Stomach (tissue), 9 donors: ENCODE results near the gene ZNRF3. TPM values are rescaled to one million over a fixed set of nuclear protein-coding genes. Genes with fewer than 3 reads are reported as not detected.

Experiments
- DNase-seq, 2 donors: peaks; one replicate each; pipeline versions ENCODE4 v3.0.0 to v3.0.0-alpha.2; 2013 to 2019
- H3K27ac ChIP-seq, 5 donors: fragments of 200-600 bp in 4 of 5; sonication (generic) in 4 of 5; one replicate each; pipeline ENCODE4 v1.5.1; 2013 to 2019; ENCODE audit warnings: mild to moderate bottlenecking in 1 of 5, moderate library complexity in 1 of 5
- H3K27me3 ChIP-seq, 3 donors: fragments of 200-600 bp; sonication (generic); one replicate each; pipeline ENCODE4 v1.5.1; 2017 to 2019; ENCODE audit warnings: mixed run types in 1 of 3
- H3K36me3 ChIP-seq, 4 donors: fragments of 200-600 bp; sonication (generic); 1 replicate in 3 of 4; 2 replicates in 1 of 4; pipeline ENCODE4 v1.5.1; 2016 to 2019
- H3K4me1 ChIP-seq, 4 donors: fragments of 200-600 bp; sonication (generic); one replicate each; pipeline ENCODE4 v1.5.1; 2016 to 2019
- H3K4me3 ChIP-seq, 4 donors: fragments of 200-600 bp; sonication (generic) in 3 of 4; one replicate each; pipeline ENCODE4 v1.5.1; 2016 to 2019; ENCODE audit warnings: mild to moderate bottlenecking in 1 of 4
- H3K9me3 ChIP-seq, 4 donors: fragments of 200-600 bp; sonication (generic); one replicate each; pipeline ENCODE4 v1.5.1; 2016 to 2019
- CTCF ChIP-seq, 7 experiments: fragments of 450-650 bp in 4 of 7; fragments of 200-600 bp in 3 of 7; sonication (generic) in 3 of 7; IDR thresholded peaks; one replicate each; pipeline ENCODE4 v1.5.1; 2016 to 2019; ENCODE audit warnings: antibody characterized with exemption in 7 of 7, control low read depth in 2 of 7, mild to moderate bottlenecking in 1 of 7
- EP300 ChIP-seq: sonication (generic); formaldehyde crosslinking; IDR thresholded peaks from one replicate; pipeline ENCODE4 v1.6.1; 2017; ENCODE audit warnings: antibody characterized with exemption
- POLR2A ChIP-seq, 4 donors: fragments of 450-650 bp; IDR thresholded peaks; one replicate each; pipeline ENCODE4 v1.6.1; 2016; ENCODE audit warnings: antibody characterized with exemption in 4 of 4, control low read depth in 2 of 4, mild to moderate bottlenecking in 1 of 4, moderate library complexity in 1 of 4
- POLR2AphosphoS5 ChIP-seq, 3 donors: sonication (generic); formaldehyde crosslinking; IDR thresholded peaks; one replicate each; pipeline ENCODE4 v1.6.1; 2016; ENCODE audit warnings: antibody characterized with exemption in 3 of 3
- WGBS, 5 donors: extraction: QIAGEN DNeasy Blood & Tissue Kit in 3 of 5; methylation state at CpG; one replicate each; pipeline versions ENCODE4 v1.1.5 to v1.1.7; 2013 to 2018; 5-methylcytosine and 5-hydroxymethylcytosine counted together
- intact Hi-C: fragments of 100-400 bp; cut with DNase I; formaldehyde crosslinking; loops from one replicate; pipeline ENCODE4 v1.15.1; 2023; ENCODE audit warnings: low total_unique reads
- polyA plus RNA-seq, 3 donors: library from polyadenylated mRNA; stranded (reverse); fragments of 200-250 nt; gene quantifications; one replicate each; pipeline ENCODE4 v1.2.3, GENCODE V29; 2013
- total RNA-seq, 5 donors: library from RNA; depleted of rRNA; stranded (reverse); fragments of >200 nt; gene quantifications; one replicate each; pipeline versions ENCODE4 v1.1.0 to v1.2.3, GENCODE V29; 2014 to 2016
- donor health status: healthy with polysubstance abuse.
- donor health status: Bipolar disorder and iron deficiency.
- donor health status: healthy.

The ZNRF3 gene
- total and polyA plus RNA-seq, 8 donors: 1.4 to 52.7 (median 3.6) TPM

- H3K9me3 ChIP-seq: no peaks in the 10 kb centered on the region
- peak overlapping the region in 3 of 5 donors; percentile 91 to 95 (median 91) for H3K27ac ChIP-seq
- WGBS, 5 donors: 70 to 82% (median 74%) methylated on average over 4 of the region's 4 CpGs
- TF ChIP-seq POLR2AphosphoS5 (IDR thresholded peaks at IDR 0.05) (no peak), CTCF (IDR thresholded peaks at IDR 0.05) (no peak), EP300 (no peak)
- intact Hi-C loops: no loop called here
- no peak for DNase-seq
- no peaks in the 10 kb centered on the region for H3K36me3 ChIP-seq
- H3K4me3 ChIP-seq: no peak overlapping the region
- H3K27me3 ChIP-seq: peaks cover 0 to 20% (median 0%) of the 10 kb centered on the region in 3 donors
- peaks cover 42 to 64% (median 51%) of the 10 kb centered on the region in 4 donors for H3K4me1 ChIP-seq
Measured at GRCh38 chr22:29028468-29028867, 145.1 kb downstream of the ZNRF3 start.

- H3K4me1 ChIP-seq: peaks cover 37 to 55% (median 49%) of the 10 kb centered on the region in 4 donors
- no peak for DNase-seq
- no peaks in the 10 kb centered on the region for H3K36me3 ChIP-seq
- no peaks in the 10 kb centered on the region for H3K9me3 ChIP-seq
- 62 to 76% (median 69%) methylated on average over 9 of the region's 9 CpGs for WGBS, 5 donors
- no peak overlapping the region for H3K4me3 ChIP-seq
- intact Hi-C loops: no loop called here
- peak overlapping the region; percentile 73 to 95 (median 91) for H3K27ac ChIP-seq
- peaks cover 0 to 20% (median 0%) of the 10 kb centered on the region in 3 donors for H3K27me3 ChIP-seq
- TF ChIP-seq EP300 (no peak), POLR2AphosphoS5 (IDR thresholded peaks at IDR 0.05) (no peak), CTCF (IDR thresholded peaks at IDR 0.05) (no peak), POLR2A (IDR thresholded peaks at IDR 0.05) (no peak)
Measured at GRCh38 chr22:29029202-29030000, 146.0 kb downstream of the ZNRF3 start.

GRCh38 chr22:29030016-29030617, 146.7 kb downstream of the ZNRF3 start:
- H3K36me3 ChIP-seq: no peaks in the 10 kb centered on the region
- DNase-seq: peak; percentile 39 to 42
- intact Hi-C loops: loop anchor here (10.0 kb wide), 2 partner anchors 55 to 145 kb away; partner anchors contain the start of gene ZNRF3
- peak overlapping the region; percentile 73 to 95 (median 91) for H3K27ac ChIP-seq
- peak overlapping the region; percentile 41 to 52 (median 48) for H3K4me3 ChIP-seq
- 10 to 32% (median 15%) methylated on average over 20 of the region's 20 CpGs for WGBS, 5 donors
- H3K9me3 ChIP-seq: no peaks in the 10 kb centered on the region
- peaks cover 0 to 20% (median 0%) of the 10 kb centered on the region in 3 donors for H3K27me3 ChIP-seq
- peaks cover 36 to 54% (median 50%) of the 10 kb centered on the region in 4 donors for H3K4me1 ChIP-seq
- TF ChIP-seq CTCF (IDR thresholded peaks at IDR 0.05) (no peak), POLR2A (IDR thresholded peaks at IDR 0.05) (no peak), POLR2AphosphoS5 (IDR thresholded peaks at IDR 0.05) (peak in 1 of 3 donors; percentile 4), EP300 (no peak)

- no peaks in the 10 kb centered on the region for H3K9me3 ChIP-seq
- H3K4me1 ChIP-seq: peaks cover 36 to 54% (median 50%) of the 10 kb centered on the region in 4 donors
- 4 to 12% (median 6%) methylated on average over 18 to 32 of the region's 32 CpGs for WGBS, 5 donors
- peak overlapping the region; percentile 41 to 52 (median 48) for H3K4me3 ChIP-seq
- TF ChIP-seq POLR2AphosphoS5 (IDR thresholded peaks at IDR 0.05) (peak in 2 of 3 donors; percentile 66 to 71), EP300 (no peak)
- peak; percentile 93 to 96 for DNase-seq
- H3K27ac ChIP-seq: peak overlapping the region; percentile 73 to 95 (median 91)
- peaks cover 0 to 20% (median 0%) of the 10 kb centered on the region in 3 donors for H3K27me3 ChIP-seq
- no peaks in the 10 kb centered on the region for H3K36me3 ChIP-seq
- intact Hi-C loops: loop anchor here (10.0 kb wide), 2 partner anchors 56 to 146 kb away; partner anchors contain the start of gene ZNRF3
Measured at GRCh38 chr22:29030618-29031226, 147.3 kb downstream of the ZNRF3 start.
